Type B pancreatic cell (in vitro differentiated cells): ENCODE data around the gene GPC6. TPM values are rescaled to one million over a fixed set of nuclear protein-coding genes. Genes with fewer than 3 reads are reported as not detected.

ENCODE experiments used
- DNase-seq: peaks from one replicate; pipeline ENCODE4 v3.0.0; 2021; ENCODE audit warnings: mixed read lengths; ENCODE audit not compliant: unreplicated experiment; ENCODE audit errors: extremely low spot score
- H3K27ac Mint-ChIP-seq: 2 replicates; pipeline ENCODE4 v1.8.0; 2021; ENCODE audit warnings: mild to moderate bottlenecking, mixed read lengths
- H3K27me3 Mint-ChIP-seq: 2 replicates; pipeline ENCODE4 v1.8.0; 2021; ENCODE audit warnings: mixed read lengths
- H3K36me3 Mint-ChIP-seq: 2 replicates; pipeline ENCODE4 v1.8.0; 2021; ENCODE audit warnings: mixed read lengths
- H3K4me1 Mint-ChIP-seq: one replicate; pipeline ENCODE4 v1.8.0; 2021; ENCODE audit warnings: mixed read lengths; ENCODE audit not compliant: unreplicated experiment
- H3K4me3 Mint-ChIP-seq: 2 replicates; pipeline ENCODE4 v1.8.0; 2021; ENCODE audit warnings: mild to moderate bottlenecking, mixed read lengths
- H3K9me3 Mint-ChIP-seq: 2 replicates; pipeline ENCODE4 v1.8.0; 2021; ENCODE audit warnings: mixed read lengths
- CTCF ChIP-seq: fragments of 200-600 bp; sonication (generic); conservative IDR thresholded peaks from 2 replicates; pipeline ENCODE4 v1.5.0; 2021; ENCODE audit warnings: antibody characterized with exemption, mild to moderate bottlenecking
- total RNA-seq: library from RNA; stranded (reverse); gene quantifications from 2 replicates; pipeline ENCODE4 v1.2.1, GENCODE V29; 2021; ENCODE audit warnings: low replicate concordance

Gene GPC6
- total RNA-seq, 1 donor from 2014 or later, result 30.5 TPM

DNA sequence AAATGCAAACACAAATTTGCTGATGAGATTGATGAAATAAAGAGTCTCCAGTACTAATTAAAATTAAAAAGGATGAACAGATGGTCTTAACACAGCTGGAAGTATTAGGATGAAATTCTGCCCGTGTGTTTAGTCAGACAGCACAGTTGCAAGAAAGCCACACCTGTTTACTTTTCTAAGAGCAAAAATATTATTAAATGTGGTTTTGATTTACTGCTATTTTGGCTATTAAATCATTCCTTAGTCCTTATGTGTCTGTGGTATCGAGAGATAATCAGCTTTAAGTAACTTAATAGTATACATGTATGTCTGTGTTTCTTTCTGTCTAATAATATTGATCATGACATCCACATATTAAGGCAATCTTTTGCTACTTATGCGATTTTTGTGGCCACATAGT lies 494.9 kb downstream of the GPC6 start:
- H3K9me3 Mint-ChIP-seq, result peaks cover 10% of the 10 kb centered on the region
- H3K4me3 Mint-ChIP-seq, result no peak overlapping the region
- peaks cover 10% of the 10 kb centered on the region for H3K4me1 Mint-ChIP-seq
- H3K27me3 Mint-ChIP-seq, result no peaks in the 10 kb centered on the region
- H3K36me3 Mint-ChIP-seq, result no peaks in the 10 kb centered on the region
- no peak overlapping the region for H3K27ac Mint-ChIP-seq
- no peak for DNase-seq
- TF ChIP-seq CTCF, result no peak

DNA sequence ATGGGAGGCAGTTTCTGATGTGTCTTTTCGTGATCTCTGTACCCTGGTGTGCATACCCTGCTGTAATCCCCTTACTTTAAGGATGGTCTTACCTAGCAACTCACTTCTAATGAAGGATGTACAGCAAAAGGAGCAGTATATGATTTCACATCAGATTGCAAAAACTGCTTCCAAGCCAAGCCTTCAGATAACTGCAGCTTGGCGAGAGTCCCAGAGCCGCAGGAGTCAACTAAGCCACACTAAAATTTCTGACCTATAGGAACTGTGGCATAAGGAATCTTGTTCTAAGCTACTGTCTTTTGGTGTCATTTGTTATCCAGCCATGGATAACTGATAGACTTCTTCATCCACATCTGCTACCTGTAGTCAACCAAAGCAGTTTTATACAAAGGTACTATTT lies 496.7 kb downstream of the GPC6 start:
- Mint-ChIP-seq H3K4me1 (peaks cover 24% of the 10 kb centered on the region), H3K36me3 (no peaks in the 10 kb centered on the region), H3K9me3 (peaks cover 10% of the 10 kb centered on the region), H3K27me3 (no peaks in the 10 kb centered on the region), H3K27ac (no peak overlapping the region), H3K4me3 (no peak overlapping the region)
- no peak for TF ChIP-seq CTCF
- no peak for DNase-seq

DNA sequence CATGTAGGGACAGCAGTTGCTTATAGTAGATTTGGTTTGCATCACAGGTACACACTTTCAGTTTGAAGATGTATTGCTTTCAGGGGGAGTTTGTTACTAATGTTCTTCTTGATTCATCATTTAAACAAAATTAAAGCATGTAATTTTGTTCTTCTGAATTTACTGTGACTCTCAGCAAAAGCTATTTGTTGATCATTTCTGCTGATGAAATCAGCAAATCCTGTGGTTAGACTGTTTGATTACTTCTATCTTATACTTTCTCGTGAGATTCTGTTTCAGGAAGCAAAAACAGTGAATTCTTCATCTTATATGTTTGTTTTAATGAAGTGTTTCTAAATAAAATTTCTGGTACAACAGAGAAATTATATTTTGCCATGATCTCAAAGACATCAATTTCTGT lies 497.6 kb downstream of the GPC6 start:
- Mint-ChIP-seq H3K9me3 (peaks cover 14% of the 10 kb centered on the region), H3K4me3 (no peak overlapping the region), H3K36me3 (no peaks in the 10 kb centered on the region), H3K27me3 (no peaks in the 10 kb centered on the region), H3K27ac (no peak overlapping the region), H3K4me1 (peaks cover 27% of the 10 kb centered on the region)
- DNase-seq, result no peak
- TF ChIP-seq CTCF, result no peak

GRCh38 chr13:93726173-93726957 lies 499.8 kb downstream of the GPC6 start:
- Mint-ChIP-seq H3K4me3 (peak overlapping the region; percentile 63), H3K27me3 (no peaks in the 10 kb centered on the region), H3K27ac (peak overlapping the region; percentile 7), H3K4me1 (peaks cover 43% of the 10 kb centered on the region), H3K9me3 (peaks cover 15% of the 10 kb centered on the region), H3K36me3 (peaks cover 6% of the 10 kb centered on the region)
- DNase-seq, result no peak
- TF ChIP-seq CTCF, result no peak

- Mint-ChIP-seq H3K27me3 (no peaks in the 10 kb centered on the region), H3K27ac (no peak overlapping the region), H3K4me1 (peaks cover 47% of the 10 kb centered on the region), H3K36me3 (peaks cover 6% of the 10 kb centered on the region), H3K4me3 (no peak overlapping the region), H3K9me3 (peaks cover 14% of the 10 kb centered on the region)
- no peak for TF ChIP-seq CTCF
- DNase-seq, result no peak
Observed at GRCh38 chr13:93727211-93728141, 500.9 kb downstream of the GPC6 start.
